ENCODE results near the gene DSCAML1. TPM values are rescaled to one million over a fixed set of nuclear protein-coding genes. Genes with fewer than 3 reads are reported as not detected.

DSCAML1 gene
- total RNA-seq: 0.09 and 0.25 TPM in 2 replicates
- long read RNA-seq: 0 reads

GRCh38 chr11:117796872-117797529 is at the start of gene DSCAML1:
TSS of gene DSCAML1 (minus strand) at chr11:117797216. CDS start at chr11:117797079, 137 bp downstream.
- DNase-seq (ENCODE audit: low read depth, low spot score): peak; percentile 25
- no peaks in the 10 kb centered on the region for H3K4me1 Mint-ChIP-seq
- no peaks in the 10 kb centered on the region for H3K9me3 Mint-ChIP-seq
- H3K36me3 Mint-ChIP-seq (ENCODE audit: low read depth): no peaks in the 10 kb centered on the region
- no peak for TF ChIP-seq CTCF (conservative IDR thresholded peaks at IDR 0.05)
- H3K27me3 Mint-ChIP-seq (ENCODE audit: low read depth): peaks cover 91% of the 10 kb centered on the region
- H3K27ac Mint-ChIP-seq (ENCODE audit: unreplicated experiment): no peak within 1 kb of the TSS
- H3K4me3 Mint-ChIP-seq: peak within 1 kb of the TSS; percentile 45

GRCh38 chr11:117843666-117844484 is 46.9 kb upstream of the DSCAML1 start:
- peak; percentile 99 for TF ChIP-seq CTCF (conservative IDR thresholded peaks at IDR 0.05)
- no peak overlapping the region for H3K27ac Mint-ChIP-seq (ENCODE audit: unreplicated experiment)
- H3K9me3 Mint-ChIP-seq: no peaks in the 10 kb centered on the region
- H3K36me3 Mint-ChIP-seq (ENCODE audit: low read depth): peaks cover 9% of the 10 kb centered on the region
- H3K27me3 Mint-ChIP-seq (ENCODE audit: low read depth): no peaks in the 10 kb centered on the region
- DNase-seq (ENCODE audit: low read depth, low spot score): peak; percentile 85
- H3K4me3 Mint-ChIP-seq: no peak overlapping the region
- no peaks in the 10 kb centered on the region for H3K4me1 Mint-ChIP-seq

- no peak for DNase-seq (ENCODE audit: low read depth, low spot score)
- TF ChIP-seq CTCF (conservative IDR thresholded peaks at IDR 0.05): no peak
- H3K9me3 Mint-ChIP-seq: no peaks in the 10 kb centered on the region
- H3K27ac Mint-ChIP-seq (ENCODE audit: unreplicated experiment): peak overlapping the region; percentile 12
- H3K36me3 Mint-ChIP-seq (ENCODE audit: low read depth): peaks cover 3% of the 10 kb centered on the region
- peaks cover 5% of the 10 kb centered on the region for H3K4me1 Mint-ChIP-seq
- no peak overlapping the region for H3K4me3 Mint-ChIP-seq
- no peaks in the 10 kb centered on the region for H3K27me3 Mint-ChIP-seq (ENCODE audit: low read depth)
These were observed 45.3 kb upstream of the DSCAML1 start for GRCh38 chr11:117842131-117842941.

- Mint-ChIP-seq H3K4me3 (no peak overlapping the region), H3K27ac (ENCODE audit: unreplicated experiment) (no peak overlapping the region), H3K36me3 (ENCODE audit: low read depth) (no peaks in the 10 kb centered on the region), H3K4me1 (peaks cover 13% of the 10 kb centered on the region), H3K27me3 (ENCODE audit: low read depth) (no peaks in the 10 kb centered on the region), H3K9me3 (no peaks in the 10 kb centered on the region)
- TF ChIP-seq CTCF (conservative IDR thresholded peaks at IDR 0.05): no peak
- no peak for DNase-seq (ENCODE audit: low read depth, low spot score)
These were observed 44.6 kb upstream of the DSCAML1 start for GRCh38 chr11:117841551-117842031.

GRCh38 chr11:117840881-117841550 is 44.0 kb upstream of the DSCAML1 start:
- TF ChIP-seq CTCF (conservative IDR thresholded peaks at IDR 0.05): no peak
- no peak for DNase-seq (ENCODE audit: low read depth, low spot score)
- no peaks in the 10 kb centered on the region for H3K36me3 Mint-ChIP-seq (ENCODE audit: low read depth)
- no peak overlapping the region for H3K27ac Mint-ChIP-seq (ENCODE audit: unreplicated experiment)
- H3K9me3 Mint-ChIP-seq: no peaks in the 10 kb centered on the region
- peaks cover 16% of the 10 kb centered on the region for H3K4me1 Mint-ChIP-seq
- H3K4me3 Mint-ChIP-seq: no peak overlapping the region
- H3K27me3 Mint-ChIP-seq (ENCODE audit: low read depth): no peaks in the 10 kb centered on the region

All from neural crest cell (in vitro differentiated cells).